ENCODE results near the gene NRAP. TPM values are rescaled to one million over a fixed set of nuclear protein-coding genes. Genes with fewer than 3 reads are reported as not detected.

The NRAP gene
- total and polyA plus RNA-seq, 2 of the 8 experiments (the other 6 are each of a cell fraction or from before 2014, with no cell fraction given) = not detected

GRCh38 chr10:113647812-113648211 is 16.0 kb downstream of the NRAP start:
- H3K79me2 ChIP-seq (ENCODE audit: control insufficient read depth in 1 of 2, insufficient read depth in 2 of 2, low read length in 2 of 2) = no peaks in the 10 kb centered on the region
- H3K23ac ChIP-seq (ENCODE audit: insufficient read length) = no peak overlapping the region
- H3K56ac ChIP-seq (replicated peaks; ENCODE audit: insufficient read length, low read depth, low read length) = no peak overlapping the region
- 89% methylated on average over 3 of the region's 3 CpGs; no CpG with 5 or more reads in 1 of the 2 experiments for WGBS, 2 experiments (ENCODE audit: extremely low coverage in 1 of 2, insufficient coverage in 1 of 2, insufficient read length in 1 of 2, insufficient replicate concordance in 2 of 2, low coverage in 1 of 2, low lambda C conversion rate in 2 of 2, missing lambda C conversion rate in 1 of 2)
- no peaks in the 10 kb centered on the region for H3K23me2 ChIP-seq (ENCODE audit: low read depth, low read length)
- H3K9ac ChIP-seq (replicated peaks in 1 of 4; ENCODE audit: extremely low read depth in 1 of 4, low read depth in 3 of 4, low read length in 3 of 4) = no peak overlapping the region
- no peak overlapping the region for H3K14ac ChIP-seq (ENCODE audit: insufficient read length)
- H2BK5ac ChIP-seq (ENCODE audit: low read depth, low read length) = no peak overlapping the region
- H3K79me1 ChIP-seq (ENCODE audit: low read depth, low read length) = no peaks in the 10 kb centered on the region
- no peak overlapping the region; the same call in 1 of the 2 replicates for H4K8ac ChIP-seq (ENCODE audit: extremely low read depth, insufficient read depth, low read length)
- H3K4me3 ChIP-seq (ENCODE audit: extremely low read depth in 1 of 4, insufficient read depth in 2 of 4, low read depth in 3 of 4, low read length in 4 of 4) = no peak overlapping the region
- ChIA-PET CTCF (ENCODE audit: partially characterized antibody) (interaction anchor here (1.2 kb wide), 1 partner anchor 26 kb away, joined by 3 read pairs; no protein-coding TSS in a partner anchor), POLR2A (ENCODE audit: partially characterized antibody) (no interaction called here)
- no peak overlapping the region for H2BK12ac ChIP-seq (ENCODE audit: low read depth, low read length)
- no peaks in the 10 kb centered on the region for H4K20me1 ChIP-seq (replicated peaks in 1 of 2; ENCODE audit: control insufficient read depth in 1 of 2, insufficient read depth in 2 of 2, low read length in 2 of 2)
- H3K4me2 ChIP-seq (ENCODE audit: insufficient read depth in 1 of 2, low read depth in 2 of 2, low read length in 2 of 2) = no peak overlapping the region
- H3K27me3 ChIP-seq (replicated peaks in 1 of 4; ENCODE audit: control insufficient read depth in 3 of 4, extremely low read depth in 1 of 4, insufficient read depth in 3 of 4, low read length in 3 of 4) = no peaks in the 10 kb centered on the region
- no peak overlapping the region for H2BK15ac ChIP-seq (ENCODE audit: low read length)
- H2AFZ ChIP-seq (ENCODE audit: low read length) = no peak overlapping the region
- DNase-seq (ENCODE audit: low read depth in 1 of 2, low spot score in 2 of 2) = no peak
- no peak overlapping the region for H4K91ac ChIP-seq (replicated peaks; ENCODE audit: insufficient read length, low read length)
- H3K36me3 ChIP-seq (ENCODE audit: control insufficient read depth in 2 of 4, insufficient read depth in 4 of 4, low read length in 3 of 4) = no peaks in the 10 kb centered on the region
- no peaks in the 10 kb centered on the region for H3K9me3 ChIP-seq (ENCODE audit: insufficient read depth in 2 of 2, low read depth in 1 of 2, low read length in 1 of 2)
- no peak overlapping the region for H2AK5ac ChIP-seq (ENCODE audit: low read depth, low read length)
- no peak overlapping the region for H3K18ac ChIP-seq (ENCODE audit: extremely low read depth, low read length)
- H4K5ac ChIP-seq (ENCODE audit: insufficient read length, low read depth, low read length) = no peak overlapping the region
- no peak overlapping the region for H2BK20ac ChIP-seq (ENCODE audit: low read length)
- FAIRE-seq = no peak
- no peak overlapping the region for H3K4ac ChIP-seq (replicated peaks; ENCODE audit: insufficient read length, low read depth, low read length)
- H3K4me1 ChIP-seq (replicated peaks in 1 of 4; ENCODE audit: control insufficient read depth in 3 of 4, insufficient read depth in 4 of 4, low read length in 3 of 4) = no peaks in the 10 kb centered on the region
- no peak overlapping the region for H2BK120ac ChIP-seq (replicated peaks; ENCODE audit: low read depth, low read length)
- H3K27ac ChIP-seq (ENCODE audit: low read depth, low read length) = no peak overlapping the region
- TF ChIP-seq HDAC6 (IDR thresholded peaks at IDR 0.05; ENCODE audit: low read depth, low read length) (no peak), SP2 (IDR thresholded peaks at IDR 0.05; ENCODE audit: low read length) (no peak), TAF7 (optimal IDR thresholded peaks at IDR 0.05; ENCODE audit: borderline replicate concordance, low read depth, low read length) (no peak), CBX8 (IDR thresholded peaks at IDR 0.05; ENCODE audit: borderline replicate concordance, low read depth, low read length) (no peak)
